NCI-H1417 treated with DMSO at 0.1 percent for 48 hours (cell line): ENCODE measurements around the gene SLAMF6.

ENCODE experiments used
- DNase-seq: peaks from one replicate; lab custom pipeline; 2025; lab: John Stamatoyannopoulos, UW

Gene SLAMF6

DNA sequence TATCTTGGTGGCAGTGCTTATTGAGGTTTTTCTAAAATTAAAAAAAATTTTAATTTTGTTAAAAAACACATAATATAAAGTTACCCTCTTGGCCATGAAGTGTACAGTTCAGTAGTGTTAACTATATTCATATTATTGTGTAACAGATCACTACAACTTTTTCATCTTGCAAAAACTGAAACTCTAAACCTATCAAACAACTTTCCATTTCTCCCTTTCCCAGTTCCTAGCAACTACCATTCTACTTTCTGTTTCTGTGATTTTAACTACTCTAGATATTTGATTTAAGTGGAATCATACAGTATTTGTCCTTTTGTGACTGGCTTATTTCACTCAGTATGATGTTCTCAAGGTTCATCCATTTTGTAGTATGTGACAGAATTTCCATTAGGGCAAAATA is 55.5 kb downstream of the SLAMF6 start:
- DNase-seq, result no peak

DNA sequence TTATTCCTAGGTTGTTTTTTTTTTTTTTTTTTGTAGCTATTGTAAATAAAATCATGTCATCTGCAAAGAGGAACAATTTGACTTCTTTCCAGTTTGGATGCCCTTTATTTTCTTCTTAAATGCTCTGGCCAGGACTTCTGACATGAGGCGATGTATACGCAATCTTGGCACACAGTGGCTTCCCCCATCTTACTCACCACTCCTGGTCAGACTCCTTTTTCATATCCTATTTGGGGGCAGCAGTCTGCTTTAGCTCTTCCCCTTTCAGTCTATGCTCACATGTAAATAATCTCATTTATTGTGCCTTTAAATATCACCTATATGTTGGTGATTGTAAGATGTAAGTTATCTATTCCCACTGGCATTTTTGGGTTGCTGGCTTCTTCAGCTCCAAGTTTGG is 56.1 kb downstream of the SLAMF6 start:
- no peak for DNase-seq

DNA sequence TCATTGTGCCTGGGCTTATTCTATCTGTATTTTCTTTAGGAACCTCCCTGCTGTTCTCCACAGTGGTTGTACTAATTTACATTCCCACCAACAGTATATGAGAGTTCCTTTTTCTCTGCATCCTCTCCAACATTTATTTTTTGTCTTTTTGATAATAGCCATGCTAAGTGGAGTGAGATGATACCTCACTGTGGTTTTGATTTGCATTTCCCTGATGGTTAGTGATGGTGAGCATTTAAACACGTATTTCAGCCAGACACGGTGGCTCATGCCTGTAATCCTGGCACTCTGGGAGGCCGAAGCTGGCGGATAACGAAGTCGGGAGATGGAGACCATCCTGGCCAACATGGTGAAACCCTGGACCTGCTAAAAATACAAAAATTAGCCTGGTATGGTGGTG is 57.9 kb downstream of the SLAMF6 start:
- DNase-seq, result no peak

GRCh38 chr1:160460683-160461287 is 62.3 kb downstream of the SLAMF6 start:
- DNase-seq, result no peak

GRCh38 chr1:160460214-160460642 is 62.8 kb downstream of the SLAMF6 start:
- DNase-seq, result no peak

DNA sequence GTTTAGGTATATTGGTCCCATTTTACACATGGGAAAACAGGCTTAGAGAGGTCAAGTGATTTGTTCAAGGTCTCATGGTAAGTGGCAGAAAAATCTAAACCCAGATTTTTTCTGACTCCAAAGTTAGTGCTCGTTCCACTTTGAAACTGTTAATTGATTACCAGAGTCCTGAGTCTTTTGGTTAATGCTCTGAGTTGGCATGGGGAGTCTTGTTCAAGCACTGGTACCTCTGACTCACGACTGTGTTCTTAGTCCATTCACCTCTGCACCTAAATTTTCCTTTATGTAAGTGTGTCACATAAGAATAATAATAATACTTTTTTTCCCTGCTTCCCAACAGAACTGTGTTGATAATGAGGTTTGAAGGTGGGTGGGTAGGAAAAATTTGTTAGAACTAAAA is 63.4 kb downstream of the SLAMF6 start:
- DNase-seq, result no peak

- no peak for DNase-seq
Measured at GRCh38 chr1:160459056-160459455, 64.0 kb downstream of the SLAMF6 start.

DNA sequence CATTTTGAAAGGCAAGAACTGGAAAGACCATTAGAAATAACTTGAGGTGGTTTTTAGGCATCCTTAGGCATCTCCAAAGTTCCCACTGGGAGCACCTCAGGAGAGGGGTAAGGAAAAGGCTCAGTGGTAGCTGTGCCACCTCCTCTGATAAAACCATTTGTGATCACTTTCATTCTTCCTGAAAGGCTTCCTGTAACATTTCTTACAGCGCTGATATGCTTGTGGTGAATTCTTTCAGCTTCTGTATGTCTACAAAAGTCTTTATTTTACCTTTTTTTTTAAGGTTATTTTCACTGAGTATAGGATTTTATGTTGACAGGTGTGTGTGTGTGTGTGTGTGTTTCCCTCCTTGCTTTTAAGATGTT is 67.9 kb downstream of the SLAMF6 start:
- DNase-seq, result no peak

- DNase-seq, result no peak
Measured at GRCh38 chr1:160454371-160455152, 68.5 kb downstream of the SLAMF6 start.

DNA sequence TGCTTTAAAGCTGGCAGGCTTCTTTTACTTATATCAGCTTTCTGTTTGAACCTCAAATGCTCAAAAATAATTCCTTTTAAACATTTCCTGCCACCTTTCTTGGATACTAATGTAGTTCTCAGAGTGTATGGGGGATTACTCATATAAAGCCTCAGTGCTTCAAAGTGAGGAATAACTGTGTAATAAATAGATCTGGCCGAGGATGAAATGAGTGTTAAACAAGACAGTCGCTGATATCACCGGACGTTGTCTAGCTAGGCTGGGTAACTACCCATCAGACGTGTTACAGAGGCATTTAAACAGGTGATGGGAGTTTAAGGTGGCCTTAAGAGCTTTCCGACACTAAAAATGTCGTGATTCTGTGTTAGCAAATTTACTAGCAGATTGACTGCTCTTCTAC is 69.6 kb downstream of the SLAMF6 start:
- DNase-seq, result no peak

DNA sequence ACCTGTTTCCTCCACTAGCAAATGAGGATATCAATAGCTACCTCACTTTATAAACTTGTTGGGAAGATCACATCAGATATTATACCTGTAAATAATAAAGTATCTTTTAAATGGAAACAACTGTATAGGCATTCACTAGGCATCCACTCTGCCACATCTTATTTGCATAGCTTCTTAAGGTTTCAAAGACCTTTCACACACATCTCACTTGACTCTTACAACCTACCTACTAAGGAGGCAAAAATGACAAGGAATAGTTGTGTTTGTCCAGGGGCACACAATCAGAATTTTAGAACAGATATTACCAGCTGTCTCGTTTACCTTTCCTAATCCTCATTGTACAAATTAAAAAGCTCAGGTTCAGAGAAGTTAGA is 71.2 kb downstream of the SLAMF6 start:
- DNase-seq, result no peak

GRCh38 chr1:160451119-160451858 is 71.8 kb downstream of the SLAMF6 start:
- DNase-seq, result no peak

DNA sequence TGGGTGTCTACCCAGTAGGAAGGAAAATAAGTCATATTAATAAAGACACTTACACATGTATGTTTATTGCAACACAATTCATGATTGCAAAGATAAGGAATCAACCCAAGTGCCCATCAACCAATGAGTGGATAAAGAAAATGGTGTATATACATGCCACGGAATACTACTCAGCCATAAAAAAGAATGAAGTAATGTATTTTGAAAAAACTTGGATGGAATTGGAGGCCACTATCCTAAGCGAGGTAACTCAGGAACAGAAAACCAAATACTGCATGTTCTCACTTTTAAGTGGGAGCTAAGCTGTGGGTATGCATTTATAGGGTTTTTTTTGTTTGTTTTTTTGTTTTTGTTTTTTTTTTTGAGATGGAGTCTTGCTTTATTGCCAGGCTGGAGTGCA is 73.6 kb downstream of the SLAMF6 start:
- no peak for DNase-seq

DNA sequence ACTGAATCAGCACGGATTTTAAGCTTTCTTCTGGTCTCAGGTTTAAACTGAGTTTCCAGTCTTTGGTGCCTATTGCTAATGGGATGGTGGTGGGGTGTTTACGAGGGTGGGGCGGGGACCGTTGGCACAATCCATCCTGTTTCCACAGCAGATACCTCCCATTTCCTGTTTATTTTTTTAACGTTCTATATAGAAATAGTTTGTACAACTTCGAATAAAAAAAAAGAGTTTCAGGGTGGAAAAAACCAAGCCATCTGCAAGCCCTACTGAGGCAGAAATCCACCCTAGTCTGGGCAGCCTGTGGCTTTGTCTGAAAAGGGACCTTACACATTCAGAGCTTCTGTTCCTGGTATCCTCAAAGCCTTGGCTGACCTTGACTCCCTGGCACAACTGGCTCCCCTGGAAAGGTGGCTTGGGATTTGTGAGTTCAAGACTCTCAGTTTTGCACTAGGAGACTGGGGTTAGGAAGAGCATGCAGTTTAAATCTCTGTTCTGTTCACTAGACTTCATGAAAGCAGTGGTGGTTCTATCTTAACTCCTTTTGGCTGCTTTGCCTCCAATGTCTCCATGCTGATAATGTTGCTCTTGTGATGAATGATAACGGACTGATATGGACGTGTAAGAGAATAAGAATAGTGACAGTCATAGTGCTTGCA is 76.0 kb downstream of the SLAMF6 start:
- no peak for DNase-seq

- DNase-seq, result no peak
Measured at GRCh38 chr1:160439718-160440117, 83.3 kb downstream of the SLAMF6 start.

GRCh38 chr1:160438935-160439334 is 84.1 kb downstream of the SLAMF6 start:
- DNase-seq, result no peak

DNA sequence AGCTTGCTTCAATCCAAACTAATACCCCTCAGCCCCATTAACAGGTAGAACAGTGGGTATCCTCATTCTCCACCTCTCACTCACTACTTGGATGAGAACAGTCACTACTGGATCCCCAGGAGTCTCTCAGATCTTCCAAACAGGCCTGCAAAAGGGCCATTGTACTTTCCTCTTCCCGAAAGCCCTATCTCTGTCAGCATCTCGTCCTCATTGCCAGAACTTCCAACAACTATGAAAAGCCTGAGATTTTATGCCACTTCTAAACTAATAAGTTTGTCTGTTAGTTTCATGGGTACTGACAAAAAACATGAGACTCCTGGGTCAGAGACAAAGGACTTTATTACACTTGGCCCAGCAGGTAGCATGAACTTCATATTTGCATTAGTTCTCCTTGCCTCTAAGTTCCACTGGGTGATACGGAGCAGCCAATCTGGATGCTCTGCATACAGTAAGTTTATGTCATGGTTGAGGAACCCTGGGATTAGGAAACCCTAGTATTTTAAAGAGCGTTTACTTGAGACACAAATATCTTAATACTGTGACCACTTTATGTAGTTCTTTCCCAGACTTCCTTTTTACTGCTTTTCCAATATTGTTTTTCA is 84.6 kb downstream of the SLAMF6 start:
- DNase-seq, result no peak

- no peak for DNase-seq
Measured at GRCh38 chr1:160437432-160438316, 85.4 kb downstream of the SLAMF6 start.

DNA sequence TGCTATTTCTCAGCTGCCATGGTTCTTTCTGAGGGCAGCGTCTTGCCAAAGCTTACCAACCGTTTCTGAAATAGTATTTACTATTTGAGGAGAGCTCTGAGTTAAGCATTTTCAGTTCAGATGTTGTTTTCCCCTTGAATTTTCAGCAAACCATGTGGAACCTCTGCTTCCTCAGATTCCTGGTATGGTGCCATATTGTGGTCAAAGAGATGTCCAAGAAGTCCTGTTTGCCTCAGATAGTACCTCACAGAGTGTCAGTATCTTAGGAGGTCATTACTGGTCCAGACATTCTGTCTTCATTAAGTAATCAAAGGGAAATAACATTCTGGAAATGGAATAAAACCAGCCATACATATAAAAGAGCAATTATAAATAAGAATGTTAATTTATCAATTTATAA is 86.1 kb downstream of the SLAMF6 start:
- DNase-seq, result no peak
